HG03280 (cell line): Measurements from ENCODE around the gene RAD52.

ENCODE experiments used
- ATAC-seq: cut with Tn5 transposase; IDR thresholded peaks from one replicate; pipeline ENCODE4 v1.9.1; 2021; ENCODE audit warnings: mild to moderate bottlenecking, moderate library complexity; ENCODE audit not compliant: unreplicated experiment

The RAD52 gene

DNA sequence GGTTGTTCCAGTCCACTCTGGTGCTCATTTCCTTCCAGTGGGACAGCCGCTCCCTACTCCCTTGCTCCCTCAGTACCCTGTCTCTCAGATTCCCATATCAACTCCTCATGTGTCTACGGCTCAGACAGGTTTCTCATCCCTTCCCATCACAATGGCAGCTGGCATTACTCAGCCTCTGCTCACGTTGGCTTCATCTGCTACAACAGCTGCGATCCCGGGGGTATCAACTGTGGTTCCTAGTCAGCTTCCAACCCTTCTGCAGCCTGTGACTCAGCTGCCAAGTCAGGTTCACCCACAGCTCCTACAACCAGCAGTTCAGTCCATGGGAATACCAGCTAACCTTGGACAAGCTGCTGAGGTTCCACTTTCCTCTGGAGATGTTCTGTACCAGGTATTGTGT is 69.9 kb downstream of the RAD52 start:
- no peak for ATAC-seq

DNA sequence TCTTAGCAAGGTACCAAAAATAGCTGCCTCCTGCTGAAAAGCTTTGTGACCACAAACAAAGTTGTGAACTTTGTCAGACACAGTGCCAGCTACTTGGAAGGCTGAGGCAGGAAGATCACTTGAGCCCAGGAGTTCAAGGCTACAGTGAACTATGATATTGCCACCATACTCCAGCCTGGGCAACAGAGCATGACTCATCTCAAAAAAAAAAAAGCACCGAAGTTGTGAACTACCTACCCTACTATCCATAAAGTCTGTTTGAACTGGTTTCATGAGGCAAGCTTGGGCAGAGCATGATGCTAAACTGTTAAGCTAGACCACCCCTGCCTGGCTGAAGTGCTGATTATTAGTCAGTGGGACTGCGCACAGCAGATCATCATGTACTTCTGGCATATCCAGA is 75.5 kb downstream of the RAD52 start:
- no peak for ATAC-seq

DNA sequence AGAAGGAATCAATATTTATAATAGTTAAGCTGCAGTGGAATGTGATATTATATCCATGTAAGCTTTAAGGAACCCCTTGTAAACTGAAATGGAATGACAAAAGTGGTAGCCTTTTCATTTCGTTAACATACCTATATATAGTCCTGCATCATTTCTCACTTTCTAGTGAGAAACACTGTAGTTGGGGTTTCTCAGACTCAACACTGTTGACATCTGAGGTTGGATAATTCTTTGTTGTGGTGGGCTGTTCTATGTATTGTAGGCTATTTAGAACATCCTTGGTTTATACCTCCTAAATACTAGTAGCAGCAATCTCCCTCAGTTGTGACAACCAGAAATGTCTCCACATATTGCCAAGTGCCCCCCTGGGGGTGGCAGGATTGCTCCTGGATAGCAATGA is 79.1 kb downstream of the RAD52 start:
- no peak for ATAC-seq

DNA sequence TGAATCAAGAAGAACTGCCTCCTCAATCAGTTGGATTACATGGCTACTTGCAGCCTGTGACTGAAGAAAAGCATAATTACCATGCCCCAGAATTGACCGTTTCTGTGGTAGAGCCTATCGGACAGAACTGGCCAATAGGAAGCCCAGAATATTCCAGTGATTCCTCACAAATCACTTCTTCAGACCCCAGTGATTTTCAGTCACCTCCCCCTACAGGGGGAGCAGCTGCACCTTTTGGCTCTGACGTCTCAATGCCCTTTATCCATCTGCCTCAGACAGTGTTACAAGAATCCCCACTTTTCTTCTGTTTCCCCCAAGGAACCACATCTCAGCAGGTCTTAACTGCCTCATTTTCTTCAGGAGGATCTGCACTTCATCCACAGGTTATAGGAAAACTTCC is 80.8 kb downstream of the RAD52 start:
- no peak for ATAC-seq

DNA sequence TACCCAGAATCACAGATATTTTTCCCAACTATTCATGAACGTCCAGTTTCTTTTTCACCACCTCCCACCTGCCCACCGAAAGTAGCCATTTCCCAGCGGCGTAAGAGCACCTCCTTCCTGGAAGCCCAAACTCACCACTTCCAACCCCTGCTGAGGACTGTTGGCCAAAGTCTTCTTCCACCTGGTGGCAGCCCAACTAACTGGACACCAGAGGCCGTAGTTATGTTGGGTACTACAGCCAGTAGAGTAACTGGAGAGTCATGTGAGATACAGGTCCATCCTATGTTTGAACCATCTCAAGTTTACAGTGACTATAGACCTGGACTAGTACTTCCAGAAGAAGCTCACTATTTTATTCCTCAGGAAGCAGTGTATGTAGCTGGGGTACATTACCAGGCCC is 81.6 kb downstream of the RAD52 start:
- no peak for ATAC-seq

- ATAC-seq: no peak
Measured at GRCh38 chr12:865614-866013, 83.9 kb downstream of the RAD52 start.

- ATAC-seq: no peak
Measured at GRCh38 chr12:863285-863684, 86.2 kb downstream of the RAD52 start.

- ATAC-seq: no peak
Measured at GRCh38 chr12:862303-862911, 87.1 kb downstream of the RAD52 start.
